ENCODE results near the gene MUC4.

DNA sequence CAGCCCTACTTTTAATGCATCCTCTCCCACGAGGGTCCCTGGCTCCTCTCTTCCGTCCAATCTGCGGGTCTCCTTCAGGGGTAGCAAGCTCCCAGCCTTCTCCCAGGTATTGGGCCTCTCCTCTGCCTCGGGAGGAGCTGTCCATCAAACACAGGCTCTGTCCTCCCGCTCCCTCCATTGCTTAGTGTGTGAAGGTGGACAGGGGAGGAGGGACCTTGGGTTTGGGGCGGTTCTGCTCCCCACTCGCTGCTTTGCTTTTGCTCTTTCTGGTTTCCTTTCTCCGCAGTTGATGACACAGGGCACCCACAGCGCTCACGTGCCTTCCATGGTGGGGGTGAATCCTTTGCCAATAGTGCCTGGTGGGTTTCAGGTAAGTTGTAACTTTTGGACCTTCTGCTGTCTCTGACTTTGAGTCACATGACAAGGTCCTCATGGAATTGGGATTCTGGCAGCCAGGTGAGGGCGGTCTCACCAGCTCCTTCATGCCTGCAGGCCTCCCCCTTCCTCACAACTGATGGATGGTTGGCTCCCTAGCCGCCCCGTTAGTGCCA, 72.1 kb downstream of the MUC4 start:
- TF ChIP-seq, protein P1, sequence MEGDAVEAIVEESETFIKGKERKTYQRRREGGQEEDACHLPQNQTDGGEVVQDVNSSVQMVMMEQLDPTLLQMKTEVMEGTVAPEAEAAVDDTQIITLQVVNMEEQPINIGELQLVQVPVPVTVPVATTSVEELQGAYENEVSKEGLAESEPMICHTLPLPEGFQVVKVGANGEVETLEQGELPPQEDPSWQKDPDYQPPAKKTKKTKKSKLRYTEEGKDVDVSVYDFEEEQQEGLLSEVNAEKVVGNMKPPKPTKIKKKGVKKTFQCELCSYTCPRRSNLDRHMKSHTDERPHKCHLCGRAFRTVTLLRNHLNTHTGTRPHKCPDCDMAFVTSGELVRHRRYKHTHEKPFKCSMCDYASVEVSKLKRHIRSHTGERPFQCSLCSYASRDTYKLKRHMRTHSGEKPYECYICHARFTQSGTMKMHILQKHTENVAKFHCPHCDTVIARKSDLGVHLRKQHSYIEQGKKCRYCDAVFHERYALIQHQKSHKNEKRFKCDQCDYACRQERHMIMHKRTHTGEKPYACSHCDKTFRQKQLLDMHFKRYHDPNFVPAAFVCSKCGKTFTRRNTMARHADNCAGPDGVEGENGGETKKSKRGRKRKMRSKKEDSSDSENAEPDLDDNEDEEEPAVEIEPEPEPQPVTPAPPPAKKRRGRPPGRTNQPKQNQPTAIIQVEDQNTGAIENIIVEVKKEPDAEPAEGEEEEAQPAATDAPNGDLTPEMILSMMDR (IDR thresholded peaks at IDR 0.05), result no peak
- TF ChIP-seq POLR2A (IDR thresholded peaks at IDR 0.05) (no peak), POLR2AphosphoS5 (IDR thresholded peaks at IDR 0.05) (no peak), EP300 (IDR thresholded peaks at IDR 0.05) (no peak)

Data from upper lobe of left lung (tissue), 4 donors.